B cell (primary cell): ENCODE data around the gene SYT14.

Source experiments
- CTCF ChIP-seq: fragments of 200-600 bp; IDR thresholded peaks from one replicate; pipeline ENCODE4 v1.8.0; 2022; ENCODE audit warnings: antibody characterized with exemption, mild to moderate bottlenecking
- EZH2 ChIP-seq: IDR thresholded peaks from 2 replicates; pipeline ENCODE4 v1.6.1; 2012; ENCODE audit warnings: borderline replicate concordance, low read depth, mild to moderate bottlenecking, moderate library complexity, low read length; ENCODE audit not compliant: insufficient read depth, poor library complexity, severe bottlenecking

GRCh38 chr1:210070531-210070930, 132.5 kb downstream of the SYT14 start:
- TF ChIP-seq CTCF, result no peak
- no peak for TF ChIP-seq EZH2
